Effector CD8-positive, alpha-beta T cell (primary cell): Measurements from ENCODE around the gene TRIM5.
A peak's percentile ranks its signal among the peaks of the same experiment; 100 is the strongest.

Experiments used
- DNase-seq: peaks from one replicate; lab custom pipeline; 2025; lab: John Stamatoyannopoulos, UW

The TRIM5 gene

GRCh38 chr11:5624489-5625279 lies 60.2 kb downstream of the TRIM5 start, which contains the start of gene TRIM34:
Gene TRIM34, plus strand, starts transcription at chr11:5625001. Its CDS starts 7,331 bp downstream, at chr11:5632332.
- peak; percentile 45 for DNase-seq

- DNase-seq, result no peak
Observed at GRCh38 chr11:5622802-5623201, 62.1 kb downstream of the TRIM5 start.

GRCh38 chr11:5621580-5621979 lies 63.3 kb downstream of the TRIM5 start:
- DNase-seq, result no peak

- no peak for DNase-seq
Observed at GRCh38 chr11:5620651-5621521, 64.0 kb downstream of the TRIM5 start.

- DNase-seq, result no peak
Observed at GRCh38 chr11:5618807-5619206, 66.1 kb downstream of the TRIM5 start.
